SW 1271 (cell line): ENCODE measurements around the gene CABP4.
A peak's percentile ranks its signal among the peaks of the same experiment; 100 is the strongest.

ENCODE experiments used
- DNase-seq, 2 experiments: peaks; one replicate each; lab custom pipeline; 2025; lab: John Stamatoyannopoulos, UW

Gene CABP4

DNA sequence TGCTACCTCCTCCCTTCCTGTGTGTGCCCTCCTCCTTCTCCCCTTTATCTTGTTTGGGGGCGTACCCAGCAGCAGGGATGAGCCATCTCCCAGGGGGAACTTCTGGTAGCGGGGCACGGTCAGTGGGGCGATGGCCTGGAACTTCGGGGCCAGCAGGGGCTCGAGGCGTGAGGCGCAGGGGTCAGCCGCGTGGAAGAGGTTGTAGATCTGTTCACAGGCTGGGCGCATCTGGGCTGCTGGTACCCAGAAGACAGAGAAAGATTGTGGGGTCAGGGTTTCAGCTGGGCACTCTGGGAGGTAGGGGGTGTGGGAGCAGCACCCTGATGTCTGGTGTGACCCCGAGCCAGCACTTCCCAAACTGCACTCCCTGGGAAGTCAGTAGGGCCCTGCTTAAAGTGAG is 41.0 kb downstream of the CABP4 start:
- DNase-seq, result no peak

DNA sequence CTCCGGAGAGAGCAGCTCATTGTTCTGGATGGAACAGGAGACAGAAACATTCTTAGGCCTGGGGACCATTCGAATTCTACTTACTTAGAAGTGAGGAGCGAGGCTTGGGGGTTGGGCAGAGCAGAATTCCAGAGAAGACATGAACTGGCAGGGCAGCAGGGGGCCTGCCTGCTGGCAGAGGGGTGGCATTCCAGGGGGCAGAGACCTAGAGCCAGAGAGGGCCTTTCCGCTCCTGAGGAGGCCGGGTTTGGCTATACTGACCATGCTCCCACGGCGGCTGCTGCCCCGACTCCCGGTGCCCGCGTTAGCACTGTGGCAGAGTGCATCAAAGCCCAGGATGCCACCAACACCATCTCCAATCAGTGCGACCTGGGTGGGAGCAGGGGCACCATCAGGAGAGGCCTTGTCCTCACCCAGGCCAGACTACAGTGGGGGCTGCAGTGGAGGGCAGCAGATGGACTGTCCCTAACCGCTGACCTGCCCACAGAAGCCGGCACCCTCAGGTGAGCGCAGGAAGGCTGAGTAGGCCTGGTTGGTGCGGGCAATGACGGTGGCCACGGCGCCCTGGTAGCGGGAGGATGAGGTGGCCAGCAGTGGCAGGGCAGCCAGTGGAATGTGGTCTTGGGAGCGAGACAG is 42.6 kb downstream of the CABP4 start:
- DNase-seq, result no peak

GRCh38 chr11:67498544-67498972 is 43.4 kb downstream of the CABP4 start:
- no peak for DNase-seq

DNA sequence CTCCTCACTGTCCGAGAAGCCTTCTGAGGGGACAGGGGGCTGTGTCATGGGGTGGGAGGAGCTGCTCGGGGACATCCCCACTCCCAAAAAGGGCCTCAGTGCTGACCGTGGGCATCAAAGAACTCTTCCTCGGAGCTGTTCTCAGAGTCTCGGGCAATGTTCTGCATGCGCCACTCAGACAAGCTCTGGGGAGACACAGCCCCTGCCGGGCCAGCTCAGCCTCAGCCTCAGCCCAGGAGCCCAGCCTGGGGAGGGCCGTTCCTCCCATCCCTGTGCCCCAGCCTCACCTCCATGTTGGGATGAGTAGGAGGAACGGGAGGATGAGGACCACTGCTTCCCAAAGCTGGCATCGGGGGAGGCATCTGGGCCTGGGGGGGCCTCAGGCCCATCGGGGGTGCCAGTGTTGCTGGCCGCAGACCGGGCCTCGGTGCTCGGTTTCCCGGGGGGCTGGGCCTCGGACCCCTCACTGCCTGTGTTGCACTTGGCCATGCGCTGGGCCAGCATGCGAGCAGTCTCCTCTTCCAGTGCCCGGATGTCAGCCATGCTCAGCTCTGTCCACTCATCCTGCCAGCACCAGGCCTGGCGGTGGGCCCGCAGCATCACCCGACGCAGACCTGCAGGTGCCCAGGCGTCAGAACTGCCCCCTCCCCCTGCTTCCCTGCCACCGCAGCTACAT is 44.8 kb downstream of the CABP4 start:
- no peak for DNase-seq

DNA sequence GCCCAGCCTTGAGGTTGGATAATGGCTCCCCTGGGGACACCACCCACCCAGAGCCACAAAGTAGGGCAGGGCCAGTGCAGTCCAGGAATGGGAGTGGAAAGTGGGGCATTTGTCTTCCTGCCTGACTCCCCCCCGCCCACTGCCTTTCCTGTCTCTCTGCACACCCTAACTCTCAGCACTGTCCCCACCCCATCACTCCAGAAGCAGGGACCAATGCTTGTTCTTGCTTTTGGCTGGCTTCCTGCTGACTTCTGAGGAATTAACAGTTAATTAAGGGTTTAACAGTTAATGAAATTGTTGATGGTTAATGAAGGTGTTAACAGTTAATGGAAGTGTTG is 45.3 kb downstream of the CABP4 start:
- DNase-seq, result no peak

DNA sequence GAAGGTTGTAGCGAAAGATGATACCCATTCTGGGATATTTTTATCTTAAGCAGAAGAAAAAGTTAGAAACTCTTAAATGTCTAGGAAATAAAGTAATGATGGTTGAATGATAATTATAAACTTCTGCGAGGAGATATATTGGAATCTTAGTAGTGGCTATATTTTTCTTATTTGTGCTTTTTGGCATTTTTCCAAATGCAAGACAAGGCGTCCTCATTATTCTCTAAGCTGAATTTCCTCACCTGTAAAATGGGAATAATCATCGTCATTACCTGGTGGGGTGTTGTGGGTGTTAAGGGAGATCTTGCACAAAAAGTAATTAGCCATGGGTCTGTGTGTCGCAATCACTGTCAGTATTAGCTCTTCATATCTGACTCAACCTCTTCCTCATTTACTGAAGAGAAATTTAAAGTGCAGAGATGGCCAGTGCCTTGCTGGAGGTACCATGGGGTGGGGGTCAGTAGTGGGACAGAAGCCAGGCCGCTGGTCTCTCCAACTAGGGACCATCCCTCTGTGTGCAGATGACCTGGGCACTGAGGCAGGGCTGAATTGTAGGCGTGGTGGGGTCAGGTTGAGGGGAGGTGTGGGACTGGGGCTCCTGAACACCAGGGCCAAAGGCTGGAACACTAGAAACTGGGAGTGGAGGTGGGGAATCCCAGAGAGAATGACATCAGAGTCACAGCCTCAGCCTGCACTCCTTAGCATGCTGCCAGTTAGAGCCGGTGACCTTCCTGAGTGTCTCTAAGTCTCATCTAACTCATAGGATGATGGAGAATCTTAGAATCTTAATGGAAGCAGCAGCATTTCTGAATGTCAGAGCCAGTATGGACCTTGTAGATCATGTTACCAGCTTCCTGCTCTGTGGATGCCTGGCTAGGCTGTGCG is 45.9 kb downstream of the CABP4 start:
- DNase-seq, result no peak

- no peak for DNase-seq
Measured at GRCh38 chr11:67501854-67502253, 46.7 kb downstream of the CABP4 start.

GRCh38 chr11:67502328-67502979 is 47.3 kb downstream of the CABP4 start:
- DNase-seq, result no peak

- no peak for DNase-seq
Measured at GRCh38 chr11:67503119-67504004, 48.2 kb downstream of the CABP4 start.

- peak in 1 of 2 experiments; percentile 35 for DNase-seq
Measured at GRCh38 chr11:67504005-67504949, 49.1 kb downstream of the CABP4 start.

GRCh38 chr11:67504950-67505581 is 49.9 kb downstream of the CABP4 start, which contains the start of gene PITPNM1:
Gene PITPNM1, minus strand, starts transcription at chr11:67505363. Its CDS starts 1,183 bp downstream, at chr11:67504180.
- DNase-seq, result peak; percentile 34 to 58

- peak; percentile 95 for DNase-seq
Measured at GRCh38 chr11:67505605-67506396, 50.6 kb downstream of the CABP4 start.

DNA sequence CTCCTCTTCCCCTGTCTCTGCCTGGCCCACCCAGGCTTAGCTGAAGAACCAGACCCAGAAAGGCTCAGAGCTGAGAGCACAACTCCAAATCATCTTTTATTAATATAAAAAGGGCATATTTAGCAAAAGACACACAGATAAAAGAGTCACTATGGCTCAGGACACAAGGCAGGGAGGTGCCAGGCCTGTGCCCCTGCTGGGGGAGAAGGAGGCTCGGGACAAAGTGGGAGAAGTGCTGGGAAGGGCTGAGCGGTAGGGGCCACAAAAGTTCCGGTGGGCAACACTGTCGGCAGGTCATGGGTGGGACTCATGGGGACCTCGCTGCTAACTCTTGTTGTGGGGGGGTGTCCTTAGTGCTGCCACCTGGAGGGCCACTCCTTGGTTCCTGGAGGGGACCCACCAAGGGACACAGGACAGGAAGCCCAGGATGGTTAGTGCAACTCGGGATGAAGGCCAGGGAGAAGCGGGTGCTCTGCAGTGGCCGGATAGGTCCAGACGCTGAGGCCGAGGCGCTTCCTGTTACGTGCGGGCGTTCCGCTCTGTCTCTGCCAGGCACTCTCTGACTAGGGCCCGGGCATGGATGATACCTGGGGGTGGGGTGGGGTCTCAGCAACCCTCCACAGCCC is 51.4 kb downstream of the CABP4 start:
- no peak for DNase-seq

DNA sequence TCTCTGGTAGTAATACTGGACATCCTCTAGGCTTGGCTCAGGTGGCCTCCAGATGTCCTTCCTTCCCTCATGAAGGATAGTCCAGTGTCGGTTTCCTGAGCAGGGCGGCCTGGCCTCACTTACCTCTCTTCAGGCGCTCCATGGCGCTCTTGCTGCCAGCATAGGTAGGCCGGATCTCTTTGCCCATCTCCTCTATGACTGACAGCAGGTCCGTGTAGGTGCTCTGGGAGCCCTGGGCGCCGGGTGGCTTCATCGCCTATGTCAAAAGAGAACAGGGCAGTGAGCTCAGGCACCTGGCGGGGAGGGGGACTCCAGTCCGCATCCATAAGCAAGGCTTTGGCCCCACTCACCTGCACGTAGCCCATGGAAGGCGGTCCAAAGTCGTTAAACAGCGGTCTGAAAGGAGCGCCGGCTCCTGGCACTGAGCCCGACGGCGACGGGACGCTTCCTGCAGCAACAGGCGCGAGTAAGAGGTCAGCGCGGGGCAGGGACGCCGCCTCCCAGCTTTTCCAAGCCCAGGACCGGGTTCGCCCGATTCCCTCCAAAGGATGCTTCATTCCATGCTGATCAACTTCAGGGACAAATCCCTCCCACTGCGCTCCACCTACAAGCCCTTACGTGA is 52.2 kb downstream of the CABP4 start:
- no peak for DNase-seq

GRCh38 chr11:67507864-67508485 is 52.8 kb downstream of the CABP4 start, which contains the start of gene CDK2AP2:
Gene CDK2AP2, minus strand, starts transcription at chr11:67508162. Its CDS starts 80 bp downstream, at chr11:67508082.
- DNase-seq, result peak; percentile 99

DNA sequence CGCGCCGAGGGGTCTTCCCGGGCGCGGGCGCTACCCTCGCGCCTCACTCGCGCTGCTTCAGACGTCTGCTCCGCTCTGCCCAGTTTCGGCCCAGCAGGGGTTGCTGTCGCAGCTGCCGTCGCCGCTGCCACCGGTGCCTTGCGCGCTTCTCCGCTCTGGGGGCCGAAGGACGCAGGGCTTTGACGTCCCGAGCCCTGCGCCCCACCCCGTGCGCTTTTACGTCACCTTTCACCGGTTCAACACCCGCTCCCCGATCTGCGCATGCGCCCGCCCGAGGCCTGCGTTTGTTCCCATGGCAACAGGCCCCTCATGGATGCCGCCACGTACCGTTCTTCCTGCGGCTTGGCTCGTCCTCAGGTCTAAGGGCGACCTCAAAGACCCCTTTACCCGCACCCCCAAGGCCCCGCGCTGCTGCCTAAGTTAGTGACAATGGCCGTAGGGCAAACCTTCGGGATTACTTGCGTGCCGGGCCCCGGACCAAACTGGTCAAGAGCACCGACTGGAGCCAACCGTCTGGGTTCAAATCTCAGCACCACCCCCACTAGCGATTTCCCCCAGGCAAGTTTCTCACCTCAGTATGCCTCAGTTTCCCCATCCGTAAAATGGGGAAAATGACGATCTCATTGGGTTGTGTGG is 53.5 kb downstream of the CABP4 start:
- DNase-seq, result peak; percentile 95 to 97

DNA sequence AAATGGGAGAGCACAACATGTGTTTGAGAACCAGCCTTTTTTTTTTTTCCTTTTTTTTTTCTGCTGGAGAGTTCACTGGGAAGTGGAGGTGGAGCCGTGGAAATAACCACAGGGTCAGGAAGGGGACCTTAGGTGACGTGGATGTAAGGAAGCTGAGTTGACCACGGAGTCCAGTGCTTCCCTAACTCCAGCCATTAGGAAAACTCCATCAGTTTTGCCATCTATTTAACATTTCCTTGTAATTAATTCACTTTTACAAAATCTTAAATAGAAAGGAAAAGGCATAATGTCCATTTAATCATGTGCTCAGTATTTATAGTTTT is 54.8 kb downstream of the CABP4 start:
- DNase-seq, result no peak
